GM18517 (cell line): ENCODE results near the gene BTK.

Experiments used
- ATAC-seq: cut with Tn5 transposase; IDR thresholded peaks from one replicate; pipeline ENCODE4 v1.9.1; 2021; ENCODE audit warnings: mild to moderate bottlenecking, moderate library complexity; ENCODE audit not compliant: unreplicated experiment

Gene BTK

DNA sequence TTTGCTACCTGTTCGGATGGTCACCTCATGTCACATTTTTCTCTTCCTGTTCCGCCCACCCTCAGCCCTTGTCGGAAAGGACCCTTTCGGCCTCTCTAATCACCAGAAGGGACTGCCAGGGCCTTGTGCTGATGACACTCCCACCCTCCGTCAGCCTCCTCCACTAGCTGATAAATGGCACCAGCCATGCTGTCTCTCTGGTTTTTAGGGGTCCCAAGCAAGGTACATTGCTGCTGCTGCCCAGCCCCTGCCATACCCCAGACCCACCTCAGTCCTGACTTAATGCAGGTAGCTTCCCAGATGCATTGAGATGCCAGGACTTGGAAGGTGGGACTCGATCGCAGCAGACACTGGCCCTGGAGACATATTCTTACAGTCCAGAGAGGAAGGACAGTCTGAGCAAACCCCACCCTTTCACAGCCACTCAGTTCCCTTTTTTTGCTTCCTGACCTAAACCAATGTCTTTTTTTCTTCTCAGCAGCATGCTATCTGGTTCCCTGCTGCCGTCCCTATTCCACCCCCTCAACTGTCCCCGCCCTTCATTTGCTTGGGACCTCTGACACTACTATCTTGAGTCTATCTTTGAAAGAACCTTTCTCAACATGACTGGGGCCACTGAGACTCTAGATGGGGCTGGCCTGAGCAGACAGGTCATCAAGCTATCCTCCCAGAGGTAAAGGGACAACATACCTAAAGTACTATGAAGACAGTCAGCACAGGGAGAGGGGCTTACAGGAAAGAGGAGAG is at the start of gene BTK:
Gene BTK (minus strand): TSS at position 397 of the 747 bp plus-strand sequence. CDS start 10,907 bp downstream, outside the sequence.
- peak; percentile 77 for ATAC-seq

DNA sequence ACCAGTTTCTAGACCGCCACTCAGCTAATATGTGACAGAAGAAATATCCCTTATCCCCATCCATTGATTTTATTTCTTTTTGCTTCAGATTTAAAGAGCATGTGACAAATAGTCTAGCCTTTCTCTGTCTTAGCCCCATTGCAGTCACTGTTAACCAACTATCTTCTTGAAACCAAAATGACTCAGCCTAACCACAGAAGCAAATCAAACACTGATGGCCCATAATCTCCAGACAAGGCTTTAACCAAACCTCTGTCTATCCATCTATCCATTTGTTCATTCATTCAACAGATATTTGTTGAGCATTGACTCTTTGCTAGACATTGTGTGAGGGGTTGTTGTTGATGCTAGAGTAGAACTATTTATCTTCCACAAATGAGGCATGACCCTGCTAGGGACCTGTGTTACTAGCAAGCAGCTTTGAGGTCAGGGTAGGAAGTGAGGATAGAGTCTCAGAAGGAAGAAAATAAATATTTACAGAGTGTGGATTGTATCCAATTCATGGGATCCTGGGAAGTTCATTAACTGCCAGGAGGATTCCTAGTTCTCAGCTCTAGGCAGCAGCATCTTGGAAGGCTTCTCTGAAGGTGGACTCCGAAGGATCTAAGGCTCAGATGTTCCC is 44.6 kb upstream of the BTK start:
- peak; percentile 92 for ATAC-seq

DNA sequence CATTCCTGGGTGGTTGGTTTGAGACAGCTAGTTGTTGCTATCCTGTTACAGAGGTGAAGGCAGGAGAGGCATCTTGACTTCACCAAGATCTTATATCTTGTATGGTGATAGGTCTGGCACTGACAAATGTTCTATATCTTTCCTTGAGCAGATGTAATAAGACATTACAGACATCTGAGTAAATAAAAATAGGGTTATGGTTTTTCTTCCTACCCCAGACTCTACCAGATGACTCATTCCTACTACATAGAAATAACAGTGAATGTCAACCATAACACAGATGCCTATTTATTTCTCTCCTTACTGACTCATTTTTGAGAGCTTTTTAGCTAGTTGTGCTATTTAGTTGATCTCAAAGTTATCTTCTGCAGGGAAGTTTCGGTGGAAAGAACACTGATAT is 43.9 kb upstream of the BTK start:
- ATAC-seq = peak; percentile 55

DNA sequence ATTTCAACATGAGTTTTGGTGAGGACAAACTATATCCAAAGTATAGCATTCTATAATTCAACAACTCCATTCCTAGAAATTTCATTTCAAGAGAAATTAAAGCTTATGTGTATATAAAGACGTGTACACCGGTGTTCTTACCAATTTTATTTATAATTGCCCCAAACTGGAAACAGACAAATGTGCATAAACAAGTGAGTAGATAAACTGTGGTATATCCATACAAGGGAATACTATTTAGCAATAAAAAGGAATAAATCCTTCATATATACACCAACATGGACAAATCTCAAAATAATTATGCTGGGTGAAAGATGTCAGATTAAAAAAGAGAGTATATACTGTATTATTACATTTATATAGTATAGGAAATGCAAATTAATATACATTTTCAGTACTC is 42.0 kb upstream of the BTK start:
- no peak for ATAC-seq

DNA sequence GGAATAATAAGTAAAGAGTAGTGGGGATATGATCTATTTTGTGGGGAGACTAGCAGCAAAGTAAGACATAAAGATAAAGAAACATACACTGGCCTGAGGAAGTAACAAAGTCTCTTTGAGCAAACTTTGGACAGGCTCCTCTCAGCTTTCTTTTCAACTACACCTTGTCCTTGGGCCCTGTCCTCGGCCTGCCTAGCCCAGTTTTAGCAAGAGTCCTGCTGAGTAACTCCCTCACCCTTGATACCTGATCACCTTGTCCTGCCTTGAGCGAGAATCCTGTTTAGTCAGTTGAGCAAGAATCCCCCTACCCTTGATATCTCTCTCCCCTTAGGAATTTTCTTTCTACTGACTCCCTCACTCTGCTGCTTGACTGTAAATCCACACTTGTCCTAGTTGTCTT is 33.5 kb upstream of the BTK start:
- ATAC-seq = no peak

GRCh38 chrX:101417981-101418841 is 32.2 kb upstream of the BTK start:
- no peak for ATAC-seq

GRCh38 chrX:101417190-101417589 is 31.2 kb upstream of the BTK start:
- no peak for ATAC-seq

DNA sequence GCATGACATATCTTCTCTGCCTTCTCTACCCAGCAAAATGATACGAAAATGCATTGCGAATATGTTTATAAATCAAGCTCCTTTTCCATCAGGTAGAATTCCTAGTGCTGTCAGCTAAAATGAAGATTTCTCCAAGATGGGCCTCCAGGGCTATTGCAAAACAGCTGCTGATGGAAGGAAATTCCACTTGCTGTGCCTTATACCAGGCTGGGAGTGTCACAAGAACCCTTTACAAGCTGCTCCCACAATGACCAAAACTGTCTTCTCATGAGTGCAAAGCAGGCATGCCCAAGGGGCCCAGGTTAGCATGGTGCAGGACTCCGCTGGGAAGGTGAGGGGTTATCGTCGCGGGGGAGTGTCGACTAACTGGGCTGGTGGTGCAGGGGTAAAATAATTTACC is 30.7 kb upstream of the BTK start:
- no peak for ATAC-seq

- peak; percentile 63 for ATAC-seq
Observed at GRCh38 chrX:101415180-101416145, 29.5 kb upstream of the BTK start.

DNA sequence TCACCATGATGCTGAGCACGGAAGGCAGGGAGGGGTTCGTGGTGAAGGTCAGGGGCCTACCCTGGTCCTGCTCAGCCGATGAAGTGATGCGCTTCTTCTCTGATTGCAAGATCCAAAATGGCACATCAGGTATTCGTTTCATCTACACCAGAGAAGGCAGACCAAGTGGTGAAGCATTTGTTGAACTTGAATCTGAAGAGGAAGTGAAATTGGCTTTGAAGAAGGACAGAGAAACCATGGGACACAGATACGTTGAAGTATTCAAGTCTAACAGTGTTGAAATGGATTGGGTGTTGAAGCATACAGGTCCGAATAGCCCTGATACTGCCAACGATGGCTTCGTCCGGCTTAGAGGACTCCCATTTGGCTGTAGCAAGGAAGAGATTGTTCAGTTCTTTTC is 26.0 kb upstream of the BTK start:
- no peak for ATAC-seq

DNA sequence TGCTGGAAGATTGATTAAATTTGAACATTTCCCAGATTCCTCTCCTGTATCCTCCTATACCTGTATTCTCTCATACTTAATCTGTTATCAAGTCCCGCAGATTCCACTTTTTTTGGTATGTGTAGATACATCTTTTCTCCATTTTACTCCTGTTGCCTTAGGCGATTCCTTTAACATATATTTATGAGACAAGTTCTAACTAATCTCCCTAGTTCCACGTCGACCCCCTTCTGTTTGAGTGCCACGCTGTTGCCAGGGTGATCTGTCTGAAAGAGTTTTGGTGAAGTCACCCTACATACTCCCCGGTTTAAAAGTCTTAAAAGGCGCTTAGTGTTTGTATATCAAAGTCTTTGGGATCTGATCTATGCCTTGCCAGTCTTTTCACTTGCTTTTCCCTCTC is 24.5 kb upstream of the BTK start:
- no peak for ATAC-seq

DNA sequence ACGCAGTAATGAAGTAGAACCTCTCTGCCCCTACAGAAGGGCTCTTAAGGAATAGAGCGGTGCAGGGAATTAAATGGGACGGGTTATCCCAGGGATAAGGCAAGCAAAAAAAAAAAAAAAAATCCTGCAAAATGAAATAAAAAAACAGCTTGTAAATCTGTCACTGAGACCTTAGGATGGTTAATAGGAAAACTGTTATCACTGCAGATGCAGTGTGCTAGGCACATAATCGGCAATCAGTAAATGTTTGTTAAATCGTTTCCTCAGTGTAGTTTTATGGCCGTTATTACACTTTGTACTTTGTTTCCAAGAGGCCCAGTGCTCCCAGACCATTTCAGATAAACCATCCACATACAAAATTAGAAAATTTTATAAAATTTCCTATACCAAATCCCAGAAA is 23.1 kb upstream of the BTK start:
- no peak for ATAC-seq

DNA sequence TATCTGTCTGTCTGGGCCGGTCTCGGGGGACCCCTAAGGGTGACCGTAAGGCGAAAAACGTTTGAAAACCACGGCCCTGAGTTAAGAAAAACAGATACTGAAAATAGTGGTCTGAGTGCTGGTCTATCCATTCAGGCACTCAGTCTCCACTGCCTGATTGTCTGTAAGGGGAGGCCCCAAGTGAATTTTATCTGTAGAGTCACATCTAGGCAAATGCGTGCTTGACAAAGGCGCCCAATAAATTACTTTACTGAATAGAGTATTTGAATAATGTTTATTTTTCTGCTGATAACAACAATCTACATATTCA is 22.5 kb upstream of the BTK start:
- ATAC-seq = no peak

- peak; percentile 92 for ATAC-seq
Observed at GRCh38 chrX:101407748-101408531, 21.9 kb upstream of the BTK start, which contains the start of the genes GLA and HNRNPH2. GLA (minus strand) TSS chrX:101407925; CDS start chrX:101407903, 22 bp downstream. HNRNPH2 (plus strand) TSS chrX:101408222; CDS start chrX:101411989, 3,767 bp downstream.

- ATAC-seq = no peak
Observed at GRCh38 chrX:101407167-101407747, 21.3 kb upstream of the BTK start.

DNA sequence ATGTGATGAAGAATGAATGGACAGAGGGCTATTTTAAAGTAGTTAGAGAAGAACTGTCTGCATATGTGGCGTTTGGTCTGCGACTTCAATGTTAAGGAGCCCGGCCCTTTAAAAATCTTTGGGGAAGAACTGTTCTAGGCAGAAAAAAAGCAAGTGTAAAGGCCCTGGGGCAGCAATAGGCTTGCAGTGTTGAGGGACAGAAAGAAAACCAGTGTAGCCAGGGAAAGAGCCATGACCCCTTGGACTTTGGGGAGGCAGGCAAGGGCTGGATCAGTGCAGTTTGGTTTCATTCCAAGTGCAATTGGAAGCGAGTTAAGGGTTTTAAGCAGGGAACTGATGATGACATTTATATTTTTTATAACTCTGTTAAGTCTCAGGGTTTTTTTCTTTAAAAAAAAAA is 13.8 kb upstream of the BTK start:
- no peak for ATAC-seq

DNA sequence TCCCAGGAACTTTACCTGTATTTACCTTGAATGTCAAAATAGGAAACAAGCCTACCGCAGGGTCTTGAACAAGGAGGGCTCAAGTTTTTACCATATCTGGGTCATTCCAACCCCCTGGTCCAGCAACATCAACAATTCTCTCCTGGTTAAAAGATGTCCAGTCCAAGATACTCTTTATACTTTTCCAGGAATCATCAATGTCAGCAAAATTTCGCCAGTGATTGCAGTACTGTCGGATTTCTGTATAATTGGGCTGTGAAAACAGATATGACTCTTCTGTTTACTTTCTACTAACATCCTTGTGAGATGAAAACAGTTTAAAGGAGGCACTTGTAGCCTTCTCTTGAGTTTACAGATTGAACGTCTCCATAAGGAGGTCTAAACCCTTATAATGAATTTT is 12.7 kb upstream of the BTK start:
- no peak for ATAC-seq

DNA sequence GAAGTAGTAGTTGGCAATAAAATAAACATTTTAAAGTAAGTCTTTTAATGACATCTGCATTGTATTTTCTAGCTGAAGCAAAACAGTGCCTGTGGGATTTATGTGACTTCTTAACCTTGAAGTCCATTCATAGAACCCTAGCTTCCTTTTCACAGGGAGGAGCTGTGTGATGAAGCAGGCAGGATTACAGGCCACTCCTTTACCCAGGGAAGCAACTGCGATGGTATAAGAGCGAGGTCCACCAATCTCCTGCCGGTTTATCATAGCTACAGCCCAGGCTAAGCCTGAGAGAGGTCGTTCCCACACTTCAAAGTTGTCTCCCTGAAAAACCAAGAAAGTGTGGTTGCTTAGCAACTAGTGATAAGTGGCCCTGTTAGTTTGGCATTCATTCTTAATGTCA is 11.8 kb upstream of the BTK start:
- no peak for ATAC-seq

GRCh38 chrX:101395789-101396188 is 9.8 kb upstream of the BTK start:
- ATAC-seq = no peak
